Sigmoid colon (tissue), 7 donors: ENCODE results near the gene ESRRB. TPM values are rescaled to one million over a fixed set of nuclear protein-coding genes. Genes with fewer than 3 reads are reported as not detected.

ENCODE experiments used
- DNase-seq: peaks from one replicate; pipeline ENCODE4 v3.0.0-alpha.2; 2019
- H3K27ac ChIP-seq, 4 donors: fragments of 200-600 bp; sonication (generic); one replicate each; pipeline ENCODE4 v1.5.1; 2016 to 2019; ENCODE audit warnings: mild to moderate bottlenecking in 1 of 4
- H3K27me3 ChIP-seq, 3 donors: fragments of 200-600 bp; sonication (generic); one replicate each; pipeline ENCODE4 v1.5.1; 2019; ENCODE audit warnings: mild to moderate bottlenecking in 1 of 3
- H3K36me3 ChIP-seq, 4 donors: fragments of 200-600 bp; sonication (generic); one replicate each; pipeline ENCODE4 v1.5.1; 2016 to 2019
- H3K4me1 ChIP-seq, 4 donors: fragments of 200-600 bp; sonication (generic); one replicate each; pipeline ENCODE4 v1.5.1; 2017 to 2019
- H3K4me3 ChIP-seq, 4 donors: fragments of 200-600 bp; sonication (generic); one replicate each; pipeline ENCODE4 v1.5.1; 2017 to 2019; ENCODE audit warnings: mild to moderate bottlenecking in 2 of 4, moderate library complexity in 1 of 4
- H3K9me3 ChIP-seq, 4 donors: fragments of 200-600 bp in 3 of 4; sonication (generic) in 3 of 4; one replicate each; pipeline versions ENCODE4 v1.5.1 to v1.6.1; 2013 to 2019
- CTCF ChIP-seq, 4 experiments: fragments of 450-650 bp in 3 of 4; fragments of 200-600 bp in 1 of 4; IDR thresholded peaks; one replicate each; pipeline ENCODE4 v1.5.1; 2016 to 2019; ENCODE audit warnings: antibody characterized with exemption in 4 of 4, mild to moderate bottlenecking in 3 of 4, moderate library complexity in 2 of 4
- EP300 ChIP-seq, 4 donors: sonication (generic); formaldehyde crosslinking; IDR thresholded peaks; one replicate each; pipeline ENCODE4 v1.6.1; 2017; ENCODE audit warnings: antibody characterized with exemption in 4 of 4
- POLR2A ChIP-seq, 2 donors: fragments of 450-650 bp; IDR thresholded peaks; one replicate each; pipeline ENCODE4 v1.6.1; 2016; ENCODE audit warnings: antibody characterized with exemption in 2 of 2, mild to moderate bottlenecking in 2 of 2, moderate library complexity in 2 of 2
- POLR2AphosphoS5 ChIP-seq, 4 donors: sonication (generic); formaldehyde crosslinking; IDR thresholded peaks; one replicate each; pipeline ENCODE4 v1.6.1; 2017; ENCODE audit warnings: antibody characterized with exemption in 4 of 4
- WGBS, 2 donors: extraction: QIAGEN DNeasy Blood & Tissue Kit; methylation state at CpG; one replicate each; pipeline ENCODE4 v1.1.7; 2013; 5-methylcytosine and 5-hydroxymethylcytosine counted together
- intact Hi-C: fragments of 100-400 bp; cut with DNase I; formaldehyde crosslinking; loops from one replicate; pipeline ENCODE4 v1.15.1; 2023
- polyA plus RNA-seq, 3 donors: library from polyadenylated mRNA; stranded (reverse); fragments of 200-250 nt; gene quantifications; one replicate each; pipeline ENCODE4 v1.2.3, GENCODE V29; 2013
- total RNA-seq, 4 donors: library from RNA; depleted of rRNA; stranded (reverse); fragments of >200 nt; gene quantifications; one replicate each; pipeline ENCODE4 v1.1.0, GENCODE V29; 2016
- donor health status: healthy with polysubstance abuse.
- donor health status: Bipolar disorder and iron deficiency.
- donor health status: healthy.

The ESRRB gene
- total and polyA plus RNA-seq, 7 donors = under 0.01 to 0.04 TPM; not detected in 5

GRCh38 chr14:76336876-76337275 is 39.1 kb upstream of the ESRRB start:
- H3K27ac ChIP-seq = no peak overlapping the region
- DNase-seq = no peak
- no peaks in the 10 kb centered on the region for H3K9me3 ChIP-seq
- TF ChIP-seq EP300 (IDR thresholded peaks at IDR 0.05) = no peak
- TF ChIP-seq CTCF (IDR thresholded peaks at IDR 0.05) = no peak
- no peak for TF ChIP-seq POLR2A (IDR thresholded peaks at IDR 0.05)
- no peak for TF ChIP-seq POLR2AphosphoS5 (IDR thresholded peaks at IDR 0.05)
- H3K36me3 ChIP-seq = no peaks in the 10 kb centered on the region
- intact Hi-C loops = no loop called here
- WGBS, 2 donors = 88 to 92% methylated on average over 8 of the region's 8 CpGs
- no peak overlapping the region for H3K4me3 ChIP-seq
- H3K4me1 ChIP-seq = no peaks in the 10 kb centered on the region
- peaks cover 0 to 6% (median 0%) of the 10 kb centered on the region in 3 donors for H3K27me3 ChIP-seq

- Histone ChIP-seq H3K27me3 (peaks cover 0 to 7% (median 0%) of the 10 kb centered on the region in 3 donors), H3K4me1 (no peaks in the 10 kb centered on the region), H3K27ac (no peak overlapping the region), H3K36me3 (no peaks in the 10 kb centered on the region), H3K4me3 (no peak overlapping the region), H3K9me3 (no peaks in the 10 kb centered on the region)
- 58 to 60% methylated on average over 16 of the region's 16 CpGs for WGBS, 2 donors
- intact Hi-C loops = no loop called here
- no peak for TF ChIP-seq EP300 (IDR thresholded peaks at IDR 0.05)
- TF ChIP-seq POLR2AphosphoS5 (IDR thresholded peaks at IDR 0.05) = peak in 1 of 4 donors; percentile 65
- TF ChIP-seq CTCF (IDR thresholded peaks at IDR 0.05) = no peak
- no peak for DNase-seq
Measured at GRCh38 chr14:76337635-76338545, 38.0 kb upstream of the ESRRB start.

- 61 to 74% methylated on average over 24 of the region's 24 CpGs for WGBS, 2 donors
- peaks cover 0 to 7% (median 0%) of the 10 kb centered on the region in 3 donors for H3K27me3 ChIP-seq
- H3K4me1 ChIP-seq = no peaks in the 10 kb centered on the region
- peaks cover 0 to 6% (median 0%) of the 10 kb centered on the region in 4 donors for H3K9me3 ChIP-seq
- no peak for TF ChIP-seq EP300 (IDR thresholded peaks at IDR 0.05)
- TF ChIP-seq POLR2AphosphoS5 (IDR thresholded peaks at IDR 0.05) = no peak
- TF ChIP-seq POLR2A (IDR thresholded peaks at IDR 0.05) = no peak
- no peak for TF ChIP-seq CTCF (IDR thresholded peaks at IDR 0.05)
- H3K4me3 ChIP-seq = no peak overlapping the region
- H3K36me3 ChIP-seq = no peaks in the 10 kb centered on the region
- no peak overlapping the region for H3K27ac ChIP-seq
- DNase-seq = no peak
- intact Hi-C loops = no loop called here
Measured at GRCh38 chr14:76339728-76340615, 36.0 kb upstream of the ESRRB start.

GRCh38 chr14:76343386-76343785 is 32.6 kb upstream of the ESRRB start:
- no peak overlapping the region for H3K4me3 ChIP-seq
- H3K27me3 ChIP-seq = peaks cover 0 to 7% (median 0%) of the 10 kb centered on the region in 3 donors
- intact Hi-C loops = no loop called here
- no peak overlapping the region for H3K27ac ChIP-seq
- 70 to 76% methylated on average over 4 of the region's 4 CpGs for WGBS, 2 donors
- TF ChIP-seq POLR2AphosphoS5 (IDR thresholded peaks at IDR 0.05) = no peak
- TF ChIP-seq POLR2A (IDR thresholded peaks at IDR 0.05) = no peak
- TF ChIP-seq EP300 (IDR thresholded peaks at IDR 0.05) = no peak
- no peak for TF ChIP-seq CTCF (IDR thresholded peaks at IDR 0.05)
- peaks cover 0 to 6% (median 0%) of the 10 kb centered on the region in 4 donors for H3K9me3 ChIP-seq
- no peaks in the 10 kb centered on the region for H3K4me1 ChIP-seq
- DNase-seq = no peak
- H3K36me3 ChIP-seq = no peaks in the 10 kb centered on the region
